HEK293T (cell line): ENCODE data around the gene GLRB.

ENCODE experiments used
- ELF4 ChIP-seq: fragments of 450-650 bp; IDR thresholded peaks from 2 replicates; pipeline ENCODE4 v1.6.1; 2017; ENCODE audit warnings: antibody characterized with exemption
- SUZ12 ChIP-seq: fragments of 450-650 bp; IDR thresholded peaks from 2 replicates; pipeline ENCODE4 v1.6.1; 2016; ENCODE audit warnings: mild to moderate bottlenecking

DNA sequence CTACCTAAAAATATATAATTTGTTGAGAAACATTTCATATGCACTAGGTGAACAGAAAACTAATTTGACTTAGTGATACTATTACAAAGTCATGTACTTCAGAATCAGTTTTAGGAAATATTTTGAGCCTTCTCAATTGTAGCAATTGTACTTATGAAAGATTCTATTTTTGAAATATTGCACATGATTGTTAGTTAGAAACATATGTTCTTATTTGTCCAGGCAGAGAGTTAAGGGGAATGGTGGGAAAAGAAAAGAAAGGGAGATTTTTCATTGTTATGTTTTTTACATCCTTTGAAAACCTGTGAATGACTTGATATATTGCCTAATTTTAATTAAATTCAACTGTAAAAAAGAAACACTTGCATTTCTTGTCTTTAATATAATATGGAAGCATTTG, 66.0 kb downstream of the GLRB start:
- no peak for TF ChIP-seq ELF4
- no peak for TF ChIP-seq SUZ12
